HepG2 (cell line): ENCODE data around the gene PIGL. TPM values are rescaled to one million over a fixed set of nuclear protein-coding genes. Genes with fewer than 3 reads are reported as not detected.
A peak's percentile ranks its signal among the peaks of the same experiment; 100 is the strongest.

Experiments used
- ARNT ChIP-seq: fragments of 450-650 bp; IDR thresholded peaks from 2 replicates; pipeline ENCODE4 v1.6.1; 2017
- BCL6 ChIP-seq: IDR thresholded peaks from 2 replicates; pipeline ENCODE4 v1.6.1; 2016; ENCODE audit warnings: missing genetic modification reagents, missing compliant biosample characterization
- CHD4 ChIP-seq: fragments of 200-600 bp; sonication (generic); IDR thresholded peaks from 2 replicates; pipeline ENCODE4 v1.7.0; 2017; ENCODE audit warnings: mild to moderate bottlenecking, low read length, borderline replicate concordance
- ERF ChIP-seq: IDR thresholded peaks from 2 replicates; pipeline ENCODE4 v1.6.1; 2018; ENCODE audit warnings: missing biosample characterization, missing genetic modification reagents
- HES4 ChIP-seq: sonication (generic); formaldehyde crosslinking; IDR thresholded peaks from 2 replicates; pipeline ENCODE4 v1.9.0; 2021; ENCODE audit warnings: mild to moderate bottlenecking, missing genetic modification reagents, borderline replicate concordance
- HHEX ChIP-seq: IDR thresholded peaks from 2 replicates; pipeline ENCODE4 v1.6.1; 2016; ENCODE audit warnings: control low read depth
- HMG20A ChIP-seq: IDR thresholded peaks from 2 replicates; pipeline ENCODE4 v1.6.1; 2016; ENCODE audit warnings: borderline replicate concordance
- KDM2A ChIP-seq: sonication (generic); formaldehyde crosslinking; IDR thresholded peaks from 2 replicates; pipeline ENCODE4 v1.4.0; 2020; ENCODE audit warnings: low read depth, missing genetic modification reagents, borderline replicate concordance
- LCORL ChIP-seq, 2 experiments: fragments of 450-650 bp in 1 of 2; sonication (generic) in 1 of 2; formaldehyde crosslinking in 1 of 2; IDR thresholded peaks; 2 replicates each; pipeline versions ENCODE4 v1.5.0 to v1.6.1; 2017 to 2020; ENCODE audit warnings: antibody characterized with exemption in 1 of 2, missing genetic modification reagents in 1 of 2
- NFKBIZ ChIP-seq: IDR thresholded peaks from 2 replicates; pipeline ENCODE4 v1.6.1; 2018; ENCODE audit warnings: missing genetic modification reagents, missing compliant biosample characterization
- POLR2G ChIP-seq: fragments of 200-400 bp; formaldehyde crosslinking; IDR thresholded peaks from 2 replicates; pipeline ENCODE4 v1.6.1; 2018; ENCODE audit warnings: mild to moderate bottlenecking, low read depth, low read length, moderate library complexity
- SAP130 ChIP-seq: IDR thresholded peaks from 2 replicates; pipeline ENCODE4 v1.6.1; 2016; ENCODE audit warnings: low read depth
- SNAI1 ChIP-seq: sonication (generic); formaldehyde crosslinking; IDR thresholded peaks from 2 replicates; pipeline ENCODE4 v1.5.0; 2020; ENCODE audit warnings: mild to moderate bottlenecking, missing genetic modification reagents, borderline replicate concordance
- SSRP1 ChIP-seq: IDR thresholded peaks from 2 replicates; pipeline ENCODE4 v1.6.1; 2016; ENCODE audit warnings: control low read depth
- TBX2 ChIP-seq: sonication (generic); formaldehyde crosslinking; IDR thresholded peaks from 2 replicates; pipeline ENCODE4 v1.5.0; 2020; ENCODE audit warnings: missing genetic modification reagents, mild to moderate bottlenecking, borderline replicate concordance
- ZFP36L2 ChIP-seq: sonication (generic); formaldehyde crosslinking; IDR thresholded peaks from 2 replicates; pipeline ENCODE4 v1.4.0; 2020; ENCODE audit warnings: missing genetic modification reagents
- ZFP90 ChIP-seq: sonication (generic); formaldehyde crosslinking; IDR thresholded peaks from 2 replicates; pipeline ENCODE4 v1.8.0; 2022; ENCODE audit warnings: missing genetic modification reagents, mild to moderate bottlenecking, inconsistent platforms, borderline replicate concordance
- ZFX ChIP-seq: sonication (generic); formaldehyde crosslinking; IDR thresholded peaks from 2 replicates; pipeline ENCODE4 v1.4.0; 2020; ENCODE audit warnings: mild to moderate bottlenecking, low read depth, missing genetic modification reagents, moderate library complexity
- ZMYM3 ChIP-seq: sonication (generic); formaldehyde crosslinking; IDR thresholded peaks from 2 replicates; pipeline ENCODE4 v1.5.1; 2020; ENCODE audit warnings: mild to moderate bottlenecking, missing genetic modification reagents
- ZNF264 ChIP-seq: sonication (generic); formaldehyde crosslinking; IDR thresholded peaks from 2 replicates; pipeline ENCODE4 v1.4.0; 2020; ENCODE audit warnings: missing genetic modification reagents
- ZNF484 ChIP-seq: sonication (generic); formaldehyde crosslinking; IDR thresholded peaks from 2 replicates; pipeline ENCODE4 v1.5.1; 2020; ENCODE audit warnings: mild to moderate bottlenecking, low read depth, missing genetic modification reagents, borderline replicate concordance
- ZNF792 ChIP-seq: IDR thresholded peaks from 2 replicates; pipeline ENCODE4 v1.6.1; 2016
- ZNF83 ChIP-seq: sonication (generic); formaldehyde crosslinking; IDR thresholded peaks from 2 replicates; pipeline ENCODE4 v1.4.0; 2020; ENCODE audit warnings: missing genetic modification reagents, mild to moderate bottlenecking, borderline replicate concordance
- polyA plus RNA-seq, 8 experiments: library from polyadenylated mRNA; depleted of rRNA in 3 of 8; stranded (reverse) in 7 of 8; unstranded in 1 of 8; fragments of >200 nt; fragmentation: Illumina TruSeq in 4 of 8; extraction: Trizol in 4 of 8; gene quantifications; 2 replicates each; pipeline versions ENCODE4 v1.2.1 to v1.2.3, GENCODE V29; 2011 to 2016; ENCODE audit warnings: low read depth in 4 of 8, missing spikeins in 1 of 8, mixed read lengths in 1 of 8; ENCODE audit not compliant: insufficient read depth in 1 of 8
- total RNA-seq, 5 experiments: library from RNA; depleted of rRNA; stranded (reverse); fragments of >200 nt; fragmentation: Illumina TruSeq; extraction: Trizol; gene quantifications; 2 replicates each; pipeline ENCODE4 v1.2.3, GENCODE V29; 2016; ENCODE audit warnings: low read depth in 1 of 5
- TF ChIP-seq, protein P1 (sequence below): sonication (generic); formaldehyde crosslinking; IDR thresholded peaks from 2 replicates; pipeline ENCODE4 v1.4.0; 2020; ENCODE audit warnings: missing genetic modification reagents, low read depth, mild to moderate bottlenecking, borderline replicate concordance
- TF ChIP-seq, protein P2 (sequence below): sonication (generic); formaldehyde crosslinking; conservative IDR thresholded peaks from 2 replicates; pipeline ENCODE4 v1.4.0; 2020; ENCODE audit warnings: mild to moderate bottlenecking, missing genetic modification reagents, moderate library complexity

PIGL gene
- total and polyA plus RNA-seq, 2 of the 13 experiments (the other 11 are each of a cell fraction or from before 2014, with no cell fraction given), result 28.5 to 63.8 TPM

DNA sequence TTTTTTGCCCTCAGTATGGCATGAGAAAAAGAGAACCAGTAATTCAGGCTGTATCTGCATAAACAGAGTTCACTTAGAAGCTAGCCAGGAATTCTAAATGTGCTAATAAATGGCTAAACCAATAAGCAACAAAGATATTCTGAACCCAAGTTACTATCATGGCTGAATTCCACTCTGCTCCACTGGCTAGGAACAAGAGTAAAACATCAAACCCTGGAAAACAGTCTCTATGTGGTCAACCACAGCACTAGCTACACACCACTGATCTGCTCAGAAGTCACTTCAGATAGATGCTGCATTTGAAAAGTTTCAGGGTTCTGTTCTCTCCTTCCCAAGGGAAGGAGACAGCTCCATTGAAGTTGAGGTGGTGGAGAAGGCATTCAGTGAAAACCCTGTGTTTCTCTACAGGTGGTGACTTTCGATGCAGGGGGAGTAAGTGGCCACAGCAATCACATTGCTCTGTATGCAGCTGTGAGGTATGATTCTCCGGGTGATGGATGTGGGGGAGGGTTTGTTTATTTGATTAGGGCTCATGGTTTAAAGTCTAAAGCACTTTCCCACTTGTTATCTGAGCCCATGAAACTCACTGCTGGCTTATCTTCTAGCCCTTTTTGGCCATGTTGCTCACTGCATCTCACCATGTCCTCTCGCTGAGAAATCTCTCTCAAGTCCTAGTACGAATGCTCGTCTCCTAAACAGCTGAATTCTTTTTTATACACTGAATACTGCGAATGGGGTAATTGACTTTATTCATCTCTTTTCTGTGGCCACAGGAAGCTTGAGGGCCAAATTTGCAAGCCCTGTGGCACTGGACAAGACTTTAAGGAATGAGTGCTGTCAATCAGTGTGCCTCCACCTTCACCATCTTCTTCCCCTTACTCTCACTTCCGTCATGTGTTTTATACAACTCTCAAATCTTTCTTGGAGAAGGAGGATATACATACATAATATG, 96.4 kb downstream of the PIGL start (continued):
- TF ChIP-seq, protein P1, sequence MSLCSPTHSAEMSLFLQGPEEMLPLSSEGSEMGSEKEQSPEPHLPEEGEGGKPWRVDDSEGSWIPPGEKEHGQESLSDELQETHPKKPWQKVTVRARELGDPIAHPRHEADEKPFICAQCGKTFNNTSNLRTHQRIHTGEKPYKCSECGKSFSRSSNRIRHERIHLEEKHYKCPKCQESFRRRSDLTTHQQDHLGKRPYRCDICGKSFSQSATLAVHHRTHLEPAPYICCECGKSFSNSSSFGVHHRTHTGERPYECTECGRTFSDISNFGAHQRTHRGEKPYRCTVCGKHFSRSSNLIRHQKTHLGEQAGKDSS, result peak; percentile 37; the same call in 1 of the 2 replicates
- TF ChIP-seq ZNF484 (CRISPR knock-in tag) (no peak), ARNT (no peak), SAP130 (CRISPR knock-in tag) (peak; percentile 82), ZFP90 (CRISPR knock-in tag) (peak; percentile 39; the same call in 1 of the 2 replicates), ZFP36L2 (CRISPR knock-in tag) (no peak), ZNF792 (CRISPR knock-in tag) (peak; percentile 47; the same call in 1 of the 2 replicates), BCL6 (CRISPR knock-in tag) (peak; percentile 56), CHD4 (peak; percentile 53; the same call in 1 of the 2 replicates), HHEX (CRISPR knock-in tag) (peak; percentile 43; the same call in 1 of the 2 replicates), SSRP1 (CRISPR knock-in tag) (peak; percentile 17; the same call in 1 of the 2 replicates), HMG20A (peak; percentile 47; the same call in 1 of the 2 replicates), SNAI1 (no peak), KDM2A (CRISPR knock-in tag) (no peak), ERF (peak; percentile 80), ZFX (peak; percentile 40; the same call in 1 of the 2 replicates), POLR2G (peak; percentile 57), HES4 (CRISPR knock-in tag) (no peak), LCORL (IDR thresholded peaks at IDR 0.05) (no peak), LCORL (CRISPR knock-in tag; IDR thresholded peaks at IDR 0.05) (peak; percentile 75), NFKBIZ (CRISPR knock-in tag) (no peak), ZMYM3 (CRISPR knock-in tag) (0 out of 2 replicates have a peak, but pooled peaks have one; percentile 65), ZNF264 (CRISPR knock-in tag) (peak; percentile 81; the same call in 1 of the 2 replicates), ZNF83 (CRISPR knock-in tag) (no peak), TBX2 (CRISPR knock-in tag) (peak; percentile 75; the same call in 1 of the 2 replicates)
- TF ChIP-seq, protein P2, sequence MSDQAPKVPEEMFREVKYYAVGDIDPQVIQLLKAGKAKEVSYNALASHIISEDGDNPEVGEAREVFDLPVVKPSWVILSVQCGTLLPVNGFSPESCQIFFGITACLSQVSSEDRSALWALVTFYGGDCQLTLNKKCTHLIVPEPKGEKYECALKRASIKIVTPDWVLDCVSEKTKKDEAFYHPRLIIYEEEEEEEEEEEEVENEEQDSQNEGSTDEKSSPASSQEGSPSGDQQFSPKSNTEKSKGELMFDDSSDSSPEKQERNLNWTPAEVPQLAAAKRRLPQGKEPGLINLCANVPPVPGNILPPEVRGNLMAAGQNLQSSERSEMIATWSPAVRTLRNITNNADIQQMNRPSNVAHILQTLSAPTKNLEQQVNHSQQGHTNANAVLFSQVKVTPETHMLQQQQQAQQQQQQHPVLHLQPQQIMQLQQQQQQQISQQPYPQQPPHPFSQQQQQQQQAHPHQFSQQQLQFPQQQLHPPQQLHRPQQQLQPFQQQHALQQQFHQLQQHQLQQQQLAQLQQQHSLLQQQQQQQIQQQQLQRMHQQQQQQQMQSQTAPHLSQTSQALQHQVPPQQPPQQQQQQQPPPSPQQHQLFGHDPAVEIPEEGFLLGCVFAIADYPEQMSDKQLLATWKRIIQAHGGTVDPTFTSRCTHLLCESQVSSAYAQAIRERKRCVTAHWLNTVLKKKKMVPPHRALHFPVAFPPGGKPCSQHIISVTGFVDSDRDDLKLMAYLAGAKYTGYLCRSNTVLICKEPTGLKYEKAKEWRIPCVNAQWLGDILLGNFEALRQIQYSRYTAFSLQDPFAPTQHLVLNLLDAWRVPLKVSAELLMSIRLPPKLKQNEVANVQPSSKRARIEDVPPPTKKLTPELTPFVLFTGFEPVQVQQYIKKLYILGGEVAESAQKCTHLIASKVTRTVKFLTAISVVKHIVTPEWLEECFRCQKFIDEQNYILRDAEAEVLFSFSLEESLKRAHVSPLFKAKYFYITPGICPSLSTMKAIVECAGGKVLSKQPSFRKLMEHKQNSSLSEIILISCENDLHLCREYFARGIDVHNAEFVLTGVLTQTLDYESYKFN (CRISPR knock-in tag), result peak; percentile 97
